CD4-positive, alpha-beta T cell treated with Interleukin-4 for 1 hour (primary cell): ENCODE measurements around the gene WDR45.

Source experiments
- DNase-seq, 2 donors: peaks; one replicate each; pipeline ENCODE4 v3.0.0-alpha.2; 2020 to 2022

Gene WDR45

DNA sequence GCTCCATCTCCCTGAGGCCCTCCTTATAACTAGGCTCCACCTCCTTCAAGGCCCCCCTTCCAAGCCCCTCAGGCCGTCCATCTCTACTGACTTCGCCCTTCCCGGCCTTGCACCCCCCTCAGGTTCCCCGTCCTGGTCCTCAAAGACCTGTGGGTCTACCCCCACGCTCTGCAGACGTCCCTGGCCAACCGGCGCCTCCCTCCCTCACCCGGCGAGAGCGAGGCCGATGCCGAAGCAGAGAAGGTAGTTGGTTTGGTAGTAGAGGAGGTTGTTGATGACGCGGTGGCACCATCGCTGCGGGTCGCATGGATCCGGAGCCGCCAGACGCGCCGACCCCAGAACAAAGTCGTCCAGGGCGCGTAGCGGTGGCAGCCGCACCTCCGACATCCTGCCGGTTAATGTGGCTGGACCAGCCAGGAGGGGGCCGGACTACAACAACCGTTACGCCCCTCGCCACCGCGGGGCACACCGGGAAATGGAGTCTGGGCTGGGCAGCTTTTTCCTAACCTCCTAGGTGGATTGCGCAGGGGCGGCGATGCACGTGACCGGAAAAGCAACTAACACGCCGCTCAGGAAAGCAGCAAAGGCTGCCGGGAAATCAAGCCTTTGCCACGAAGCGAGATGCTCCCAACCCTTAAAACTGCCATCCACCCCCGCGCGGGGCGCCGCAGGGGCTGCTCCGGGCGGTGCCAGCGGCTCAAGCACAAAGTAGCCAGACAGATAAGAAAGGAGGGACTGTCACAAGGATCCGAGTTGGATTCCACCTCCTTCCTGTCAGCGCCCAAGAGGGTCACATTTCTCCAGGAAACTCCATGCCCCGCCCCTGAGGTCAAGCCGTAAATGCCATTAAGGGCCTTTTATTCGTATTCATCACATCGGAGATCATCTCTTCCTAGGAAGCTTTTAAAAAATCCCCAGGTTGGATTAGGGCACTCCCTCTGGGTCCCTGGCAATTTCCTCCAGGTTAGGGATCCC lies 5.8 kb downstream of the WDR45 start, which contains the start of gene PRAF2:
TSS of gene PRAF2 (minus strand) at position 402 of the 975 bp plus-strand sequence. CDS start at position 387, 15 bp downstream.
- peak; percentile 93 for DNase-seq

DNA sequence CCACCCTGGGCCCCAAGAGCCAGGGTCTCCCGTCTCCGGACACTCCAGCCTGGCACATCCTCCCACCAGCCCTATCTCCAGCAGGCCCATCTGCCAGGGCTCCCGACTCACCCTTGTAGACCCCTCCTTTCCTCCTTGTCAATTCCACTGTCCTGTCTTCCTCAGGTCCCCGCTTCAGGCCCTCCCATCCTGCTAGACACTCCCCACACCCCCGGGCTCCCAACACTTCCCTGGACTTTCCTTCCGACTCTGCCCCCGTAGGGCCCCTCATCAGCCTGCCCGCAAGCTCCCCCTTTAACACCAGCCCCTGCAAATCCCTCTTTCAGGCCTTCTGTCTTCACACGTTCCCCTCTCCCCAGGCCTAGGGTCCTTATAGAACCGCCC lies 7.0 kb downstream of the WDR45 start:
- no peak for DNase-seq

DNA sequence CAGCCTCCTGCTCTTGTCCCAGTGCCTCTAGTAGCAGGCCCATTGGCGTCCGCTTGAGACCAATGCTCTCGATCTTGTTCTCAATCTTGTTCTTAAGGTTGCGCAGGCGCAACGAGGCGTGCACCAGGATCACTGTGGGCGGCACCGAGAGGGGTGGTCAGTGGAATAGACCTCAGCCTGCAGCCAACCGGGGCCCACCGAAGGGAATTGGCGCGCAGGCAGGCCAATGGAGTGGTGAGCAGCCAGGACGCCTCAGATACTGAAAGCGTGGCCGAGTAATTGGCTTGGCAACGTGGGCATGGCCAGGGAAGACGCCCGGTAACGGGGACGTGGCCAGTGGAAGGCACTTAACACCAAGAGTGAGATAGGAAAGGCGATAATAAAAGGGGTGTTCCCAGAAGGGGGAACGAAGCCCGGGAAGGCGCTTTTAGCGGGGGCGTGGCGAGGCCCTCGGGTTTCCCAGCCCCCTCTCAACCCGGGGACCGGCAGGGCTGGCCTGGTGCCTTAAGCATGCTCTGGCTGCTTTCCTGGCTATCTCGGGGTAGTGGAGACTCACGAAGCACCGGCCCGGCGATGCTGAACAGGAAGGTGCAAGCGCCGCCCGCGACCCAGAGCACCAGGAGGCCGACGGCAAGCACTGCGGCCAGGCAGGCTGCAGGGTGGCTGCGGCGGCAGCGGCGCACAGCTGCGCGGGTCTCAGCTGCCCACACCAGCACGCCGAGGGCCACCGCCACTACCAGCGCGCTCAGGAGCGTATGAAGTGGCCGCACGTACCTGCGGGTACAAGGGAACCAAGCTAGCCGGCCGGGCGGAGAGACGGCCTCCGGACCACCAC lies 7.6 kb downstream of the WDR45 start:
- DNase-seq: no peak

DNA sequence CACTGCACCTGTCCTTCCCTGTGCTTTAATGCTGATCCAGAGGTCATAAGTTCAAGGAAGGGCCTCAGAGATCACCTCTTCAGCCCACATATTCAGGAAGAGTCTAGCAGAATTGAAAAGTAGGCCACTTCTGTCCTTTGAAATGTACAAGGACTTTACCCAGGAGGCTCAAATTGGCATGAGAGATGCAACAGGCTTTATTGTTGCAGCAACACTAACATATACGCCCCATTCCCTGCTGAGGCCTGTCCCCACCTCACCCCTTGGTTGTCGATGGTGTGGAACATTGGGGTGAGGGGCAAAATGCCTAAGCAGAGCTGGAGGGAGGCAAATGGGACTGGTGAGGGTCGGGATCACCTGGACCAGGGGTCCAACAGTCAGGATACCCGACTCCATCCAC lies 8.7 kb downstream of the WDR45 start:
- DNase-seq: no peak

DNA sequence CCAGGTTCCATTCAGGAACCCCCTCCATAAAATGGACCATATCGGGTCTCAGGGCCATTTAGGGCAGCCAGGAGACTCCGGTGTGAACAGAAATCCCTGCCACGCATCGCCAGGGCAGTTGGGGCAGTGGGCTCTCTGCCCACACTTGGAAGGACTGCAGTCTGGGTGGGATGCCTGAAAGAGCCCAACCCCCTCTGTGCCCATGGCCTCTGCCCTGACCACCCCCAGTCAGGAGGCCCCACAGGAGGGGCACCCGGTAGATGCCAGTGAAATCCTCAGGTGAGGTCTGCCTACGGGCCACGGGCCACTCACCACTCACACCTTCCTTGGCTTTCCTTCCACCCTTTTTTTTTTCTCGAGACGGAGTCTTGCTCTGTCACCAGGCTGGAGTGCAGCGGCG lies 10.6 kb downstream of the WDR45 start:
- no peak for DNase-seq

DNA sequence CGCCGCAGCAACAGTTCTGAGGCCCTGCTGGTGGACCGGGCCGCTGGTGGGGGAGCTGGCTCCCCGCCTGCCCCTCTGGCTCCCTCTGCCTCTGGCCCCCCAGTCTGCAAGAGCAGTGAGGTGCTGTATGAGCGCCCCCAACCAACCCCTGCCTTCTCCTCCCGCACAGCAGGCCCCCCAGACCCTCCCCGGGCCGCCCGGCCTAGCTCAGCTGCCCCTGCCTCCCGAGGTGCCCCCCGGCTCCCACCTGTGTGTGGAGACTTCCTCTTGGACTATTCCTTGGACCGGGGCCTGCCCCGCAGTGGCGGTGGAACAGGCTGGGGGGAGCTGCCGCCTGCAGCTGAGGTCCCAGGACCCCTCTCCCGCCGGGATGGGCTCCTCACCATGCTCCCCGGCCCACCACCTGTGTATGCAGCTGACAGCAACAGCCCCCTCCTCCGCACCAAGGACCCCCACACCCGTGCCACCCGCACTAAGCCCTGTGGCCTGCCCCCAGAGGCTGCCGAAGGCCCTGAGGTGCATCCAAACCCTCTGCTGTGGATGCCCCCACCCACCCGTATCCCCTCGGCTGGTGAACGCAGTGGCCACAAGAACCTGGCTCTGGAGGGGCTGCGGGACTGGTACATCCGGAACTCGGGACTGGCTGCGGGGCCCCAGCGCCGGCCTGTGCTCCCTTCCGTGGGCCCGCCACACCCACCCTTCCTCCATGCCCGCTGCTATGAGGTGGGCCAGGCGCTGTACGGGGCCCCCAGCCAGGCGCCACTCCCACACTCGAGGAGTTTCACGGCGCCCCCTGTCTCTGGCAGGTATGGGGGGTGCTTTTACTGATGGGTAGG lies 12.2 kb downstream of the WDR45 start:
- no peak for DNase-seq

DNA sequence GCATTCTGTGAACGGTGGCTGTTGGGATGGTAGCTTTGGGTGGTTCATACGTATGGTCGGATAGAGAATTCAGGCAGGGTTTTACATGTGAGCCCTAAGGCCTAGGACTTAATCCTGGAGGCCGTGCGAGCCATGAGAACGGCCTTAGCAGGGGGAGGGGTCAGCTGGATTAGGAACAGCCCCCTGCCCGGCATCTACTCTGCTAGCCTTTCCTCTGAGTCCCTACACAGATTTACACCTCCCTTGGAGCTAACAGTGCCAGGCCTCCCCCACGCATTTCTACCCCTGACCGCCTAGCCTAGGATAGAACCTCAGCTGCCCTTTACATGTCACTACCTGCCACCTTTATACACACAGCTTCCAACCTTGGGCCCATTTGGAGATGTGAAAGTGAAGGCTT lies 13.0 kb downstream of the WDR45 start:
- no peak for DNase-seq

DNA sequence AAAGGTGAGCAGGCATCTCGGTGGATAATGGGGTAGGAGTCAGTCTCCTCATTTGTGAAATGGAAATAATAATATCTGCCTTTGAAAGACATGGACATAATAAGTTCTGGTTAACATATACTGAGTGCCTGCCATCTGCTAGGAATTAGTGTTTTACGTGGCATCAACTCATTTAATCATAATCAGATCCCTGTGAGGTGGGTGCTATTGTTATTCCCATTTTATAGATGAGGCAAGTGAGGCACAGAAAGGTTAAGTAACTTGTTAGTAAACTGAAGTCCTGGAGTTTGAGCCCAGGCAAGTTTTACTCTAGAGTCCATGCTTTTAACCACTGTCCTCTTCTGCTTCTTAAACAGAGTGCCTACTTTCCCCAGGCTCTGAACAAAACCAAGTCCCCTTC lies 13.4 kb downstream of the WDR45 start:
- DNase-seq: no peak

DNA sequence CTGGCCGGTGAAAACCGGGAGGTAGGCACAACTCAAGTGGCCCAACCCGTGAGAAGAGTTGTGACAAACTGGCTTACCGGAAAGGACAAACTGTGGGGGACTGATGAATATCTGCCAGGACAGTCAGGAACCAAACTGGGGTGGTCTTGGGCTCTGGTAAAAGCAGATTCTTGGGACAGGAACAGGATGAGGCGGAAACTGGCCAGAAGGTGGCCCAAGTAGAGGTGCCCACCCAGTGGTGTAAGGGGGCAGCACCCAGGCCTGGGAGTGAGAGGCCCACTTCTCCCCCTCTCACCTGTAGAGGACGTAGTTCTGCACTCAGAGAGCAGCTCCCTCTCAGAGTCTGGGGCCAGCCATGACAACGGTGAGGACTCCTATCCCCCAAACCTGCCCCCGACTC lies 15.0 kb downstream of the WDR45 start:
- DNase-seq: no peak

DNA sequence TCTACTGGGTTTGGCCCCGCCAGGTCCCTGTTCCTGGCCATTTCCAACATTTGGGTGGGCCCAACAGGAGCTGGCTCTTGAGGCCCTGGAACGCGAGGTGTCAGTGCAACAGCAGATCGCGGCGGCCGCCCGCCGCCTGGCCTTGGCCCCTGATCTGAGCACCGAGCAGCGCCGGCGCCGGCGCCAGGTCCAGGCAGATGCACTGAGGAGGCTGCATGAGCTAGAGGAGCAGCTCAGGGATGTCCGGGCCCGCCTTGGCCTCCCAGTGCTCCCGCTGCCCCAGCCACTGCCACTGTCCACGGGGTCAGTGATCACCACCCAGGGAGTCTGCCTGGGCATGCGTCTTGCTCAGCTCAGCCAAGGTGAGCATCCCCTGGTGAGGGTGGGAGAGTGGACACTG lies 15.4 kb downstream of the WDR45 start:
- DNase-seq: no peak

DNA sequence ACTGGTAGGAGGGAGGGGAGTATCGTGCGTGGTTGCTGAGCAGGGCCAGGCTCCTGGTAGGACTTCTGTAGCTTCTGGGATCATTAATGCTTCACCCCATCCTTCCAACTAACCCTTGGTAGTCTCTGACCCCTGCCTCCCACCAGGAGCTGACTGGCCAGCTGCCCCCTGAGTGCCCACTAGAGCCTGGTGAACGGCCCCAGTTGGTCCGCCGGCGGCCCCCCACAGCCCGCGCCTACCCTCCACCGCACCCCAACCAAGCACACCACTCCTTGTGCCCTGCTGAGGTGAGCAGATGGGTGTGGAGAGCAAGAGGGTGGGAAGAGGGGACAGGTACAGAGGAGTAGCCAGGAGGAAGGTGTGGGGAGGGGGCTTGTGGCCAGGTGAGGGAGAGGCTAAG lies 16.0 kb downstream of the WDR45 start:
- no peak for DNase-seq

DNA sequence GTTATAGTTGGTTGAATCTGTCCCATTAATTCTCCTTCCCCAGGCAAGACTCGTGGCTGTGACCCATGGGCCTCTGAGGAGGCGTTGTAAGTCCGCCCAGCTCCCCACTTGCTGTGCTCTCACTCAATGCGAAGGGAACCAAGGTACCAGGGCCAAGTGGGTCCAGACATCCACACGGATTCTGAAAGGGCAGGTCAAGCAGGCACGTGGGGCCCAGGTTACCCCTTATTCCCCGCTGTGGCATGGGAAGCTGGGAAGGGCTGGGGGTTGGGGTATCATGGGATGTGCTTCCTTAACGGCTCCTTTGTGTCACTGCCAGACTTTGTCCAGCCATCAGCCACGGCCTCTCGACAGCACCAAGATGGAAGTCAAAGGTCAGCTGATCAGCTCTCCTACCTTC lies 17.8 kb downstream of the WDR45 start:
- DNase-seq: no peak

DNA sequence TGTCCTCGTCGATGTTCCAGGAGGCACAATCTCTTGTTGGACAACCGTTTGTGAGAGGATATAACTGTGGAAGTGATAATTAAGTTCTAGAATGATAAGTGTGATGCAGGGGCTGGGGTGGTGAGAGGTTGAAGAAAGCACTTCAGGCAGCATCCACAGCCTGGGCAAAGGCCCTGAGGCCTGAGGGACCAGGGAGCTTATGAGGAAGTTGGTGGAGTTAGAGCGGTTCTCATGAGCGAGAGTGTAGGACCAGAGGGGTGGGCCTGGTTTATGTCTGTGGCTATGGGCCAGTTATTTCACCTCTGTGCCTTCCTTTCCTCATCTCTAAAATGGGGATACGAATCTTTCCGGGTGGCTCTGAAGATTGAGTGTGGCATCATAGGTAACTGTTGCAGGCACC lies 18.2 kb downstream of the WDR45 start:
- no peak for DNase-seq

DNA sequence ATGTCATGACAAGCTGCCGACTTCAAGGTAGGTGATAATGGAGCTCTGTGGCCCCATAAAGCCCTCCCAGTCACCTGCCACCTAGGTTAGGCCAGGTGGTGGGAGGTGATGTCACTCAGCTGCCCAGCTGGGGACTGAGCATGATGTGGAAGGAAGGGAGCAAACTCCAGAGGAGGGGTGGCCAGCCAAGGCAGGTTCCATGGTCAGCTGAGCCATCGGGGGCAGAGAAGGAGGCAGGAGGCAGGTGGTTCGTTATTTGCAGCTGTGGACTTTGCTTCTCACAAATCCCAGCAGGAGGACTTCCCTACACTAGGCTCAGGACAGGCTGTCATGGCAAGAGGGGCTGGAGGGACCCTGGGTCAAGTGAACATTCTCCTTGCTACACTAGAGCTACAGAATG lies 18.8 kb downstream of the WDR45 start:
- DNase-seq: no peak

DNA sequence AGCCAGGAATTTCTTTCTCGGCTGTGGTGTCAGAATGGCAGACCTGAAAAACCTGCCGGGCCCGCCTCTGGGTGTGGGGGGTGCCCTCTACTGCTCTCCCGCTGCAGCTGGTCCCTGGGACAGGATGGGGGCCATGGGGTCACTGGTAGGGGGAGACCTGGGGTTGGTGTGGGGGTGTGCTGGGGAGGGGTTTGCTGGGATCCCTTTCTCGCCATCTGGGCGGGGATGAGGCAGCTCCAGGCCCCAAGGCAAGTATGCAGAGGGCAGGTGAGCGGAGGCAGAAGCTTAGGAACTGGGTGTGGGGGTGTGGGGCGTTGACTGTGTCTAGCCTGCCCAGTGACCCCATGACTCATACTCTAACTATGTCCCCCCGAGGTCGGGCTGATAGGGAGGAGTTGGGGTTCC lies 20.0 kb downstream of the WDR45 start:
- DNase-seq: no peak

DNA sequence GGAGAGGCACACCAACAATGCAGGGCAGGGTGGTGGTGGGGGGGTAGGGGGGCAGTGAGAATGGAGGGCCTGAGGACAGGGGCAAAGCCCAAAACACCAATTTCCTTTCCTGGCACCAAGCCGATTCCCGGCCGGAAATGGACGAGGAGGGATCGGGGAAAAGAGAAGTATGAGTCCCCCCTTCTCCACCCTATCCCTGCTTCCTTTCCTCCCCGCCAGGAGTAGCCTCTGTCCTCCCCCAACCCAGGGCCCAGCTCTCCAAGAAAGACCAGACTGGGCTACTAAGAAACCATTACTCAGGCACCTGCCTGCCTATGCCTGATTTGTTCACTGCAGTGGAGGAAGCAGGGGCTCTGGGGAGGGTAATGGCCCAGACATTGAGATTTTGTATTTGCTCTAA lies 20.5 kb downstream of the WDR45 start:
- no peak for DNase-seq

DNA sequence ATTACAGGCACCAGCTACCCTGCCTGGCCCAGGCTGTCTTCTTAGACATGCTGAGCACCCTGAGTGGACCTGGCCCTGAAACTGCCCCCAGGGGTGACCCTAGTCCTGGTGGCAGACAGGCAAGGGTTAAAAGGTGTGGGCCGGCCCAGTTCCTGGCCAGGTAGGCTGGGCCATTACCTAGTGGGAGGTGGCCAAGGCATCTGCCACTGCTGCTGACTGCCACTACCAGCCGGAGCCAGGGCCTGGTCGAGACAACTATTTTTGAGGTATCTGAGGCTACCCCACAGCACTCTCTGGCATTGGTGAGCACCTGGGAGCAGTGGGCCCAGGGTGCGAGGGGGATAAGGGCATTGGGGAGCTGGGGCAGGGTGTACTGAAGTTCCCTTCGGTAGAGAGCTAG lies 20.9 kb downstream of the WDR45 start, which contains the start of gene CCDC120:
TSS of gene CCDC120 (plus strand) at position 206 of the 400 bp plus-strand sequence. CDS start 3,043 bp downstream, outside the sequence.
- DNase-seq: no peak

DNA sequence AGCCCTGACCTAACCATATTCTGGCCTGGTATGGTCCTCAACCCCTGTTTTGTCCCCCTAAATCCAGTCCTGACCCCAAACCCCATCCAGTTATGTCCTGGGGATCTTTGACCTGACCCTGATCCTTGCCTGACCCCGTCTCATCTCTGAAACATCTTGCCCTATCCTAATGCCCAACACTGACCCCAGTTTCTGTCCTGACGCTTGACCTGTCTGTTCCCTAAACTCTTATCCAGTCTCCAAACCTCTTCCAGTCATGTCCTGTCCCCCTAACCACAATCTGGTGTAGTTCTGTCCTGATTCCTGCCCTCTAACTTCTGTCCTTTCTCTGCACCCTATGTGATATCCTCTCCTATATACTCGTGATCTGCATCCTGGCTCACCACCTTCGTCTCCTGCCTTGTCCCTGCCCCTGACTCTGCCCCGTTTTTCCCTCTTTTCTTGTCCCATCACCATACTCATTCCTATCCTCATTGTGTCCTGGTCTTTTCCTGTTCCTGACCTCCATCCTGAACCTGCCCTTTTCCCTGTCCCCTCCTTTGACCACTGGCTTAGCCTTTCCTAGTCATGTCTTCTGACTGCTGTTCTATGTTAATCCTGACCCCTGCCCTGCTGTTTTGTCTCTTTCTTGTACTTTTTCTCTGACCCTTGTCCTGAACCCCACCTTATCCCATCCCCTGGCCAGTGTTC lies 25.5 kb downstream of the WDR45 start:
- no peak for DNase-seq

DNA sequence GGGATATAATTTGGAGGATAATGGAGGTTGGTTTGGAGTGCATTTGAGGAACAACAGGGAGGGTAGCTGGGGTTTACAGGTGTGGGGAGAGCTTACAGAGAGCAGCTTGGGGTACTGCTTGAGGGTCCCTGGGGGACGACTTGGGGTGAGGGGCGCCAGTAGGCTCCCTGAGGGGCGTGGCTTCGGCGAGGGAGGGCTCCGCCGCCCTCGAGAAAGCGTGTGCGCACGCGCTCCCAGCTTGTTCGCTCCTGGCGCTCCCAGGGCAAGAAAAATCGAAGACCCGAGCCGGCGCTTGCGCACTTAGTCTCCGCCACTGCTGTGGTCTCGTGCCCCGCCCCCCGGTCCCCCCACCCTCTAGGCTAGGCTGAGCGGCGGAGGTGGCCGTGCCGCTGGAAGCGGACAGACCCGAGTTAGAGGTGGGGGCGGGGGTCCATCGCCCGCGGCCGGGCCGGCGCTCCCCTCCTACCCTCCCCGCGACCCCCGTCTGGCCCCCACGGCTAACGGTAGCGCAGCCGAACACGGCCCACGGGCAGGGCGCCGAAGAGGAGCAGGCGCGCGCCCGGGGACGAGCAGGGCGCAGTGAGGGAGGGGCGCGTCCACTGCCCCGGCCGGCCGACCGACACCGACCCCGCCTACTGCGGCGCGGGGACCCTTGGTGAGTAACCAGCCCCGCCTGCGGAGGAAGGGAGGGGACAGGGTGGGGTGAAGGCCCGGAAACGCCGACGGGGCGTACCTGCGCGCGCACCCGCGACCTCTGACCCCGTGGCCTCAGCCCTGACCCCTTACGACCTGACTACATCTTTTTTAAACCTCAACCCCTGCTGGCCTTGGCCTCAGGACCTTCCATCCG lies 26.2 kb downstream of the WDR45 start:
- peak; percentile 72 to 81 for DNase-seq

DNA sequence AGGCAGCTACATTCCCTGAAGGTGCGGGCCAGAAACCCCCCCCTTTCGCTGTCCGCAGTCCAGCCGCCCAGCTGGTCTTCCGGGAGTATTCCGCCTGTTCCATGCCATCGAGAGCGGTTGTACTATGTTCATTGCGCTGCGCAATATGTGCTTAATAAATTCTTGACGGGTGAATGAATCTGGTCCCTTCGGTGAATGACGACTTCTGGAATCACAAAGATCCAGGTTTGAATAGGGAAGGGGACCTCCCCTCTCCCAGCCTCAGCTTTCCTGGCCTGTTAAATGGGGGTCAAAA lies 35.8 kb downstream of the WDR45 start:
- no peak for DNase-seq

DNA sequence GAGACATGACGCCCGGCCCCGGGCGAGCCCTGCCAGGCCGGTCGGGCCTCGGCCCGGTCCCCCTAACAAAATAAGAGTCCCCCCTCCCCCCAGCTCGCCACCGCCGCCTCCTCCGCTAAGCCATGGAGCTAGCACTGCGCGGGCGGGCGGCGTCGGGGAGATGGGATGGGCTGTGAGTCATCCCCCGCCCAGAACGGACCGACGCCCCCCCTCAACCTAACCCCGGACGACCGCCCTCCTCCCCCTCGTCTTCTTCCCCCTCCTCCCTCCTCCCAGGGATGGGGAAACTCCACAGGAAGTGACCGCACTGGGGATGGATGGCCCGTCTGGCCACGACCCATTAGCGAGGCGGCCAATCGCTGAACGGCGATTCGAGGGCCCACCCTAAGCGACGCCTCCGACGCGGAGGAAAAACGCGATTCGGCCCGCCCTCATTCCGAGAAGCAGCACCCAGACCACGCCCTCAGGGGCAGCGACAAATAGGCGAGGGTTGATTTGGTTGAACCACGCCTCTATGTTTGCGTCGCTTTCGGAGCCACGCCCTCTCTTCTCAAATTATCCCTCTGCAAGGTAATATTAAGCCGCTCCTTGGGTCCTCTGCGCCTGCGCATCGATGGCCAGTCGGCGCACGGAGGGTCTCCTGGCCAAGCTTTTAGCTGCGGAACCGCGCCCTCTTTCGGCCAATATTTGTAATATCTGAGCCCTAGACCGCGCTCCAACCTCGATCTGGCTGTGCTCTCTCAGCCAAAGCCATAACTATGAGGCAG lies 36.3 kb downstream of the WDR45 start, which contains the start of gene TFE3:
TSS of gene TFE3 (minus strand) at position 138 of the 767 bp plus-strand sequence. CDS start at position 7, 131 bp downstream.
- peak; percentile 98 to 99 for DNase-seq
